IMR-90 (cell line): ENCODE data around the gene PRKAG2. TPM values are rescaled to one million over a fixed set of nuclear protein-coding genes. Genes with fewer than 3 reads are reported as not detected.

Experiments used
- ATAC-seq: fragments of 200-7000 bp; cut with Tn5 transposase; 2 replicates; pipeline ENCODE4 v1.9.1; 2020; ENCODE audit warnings: low read depth, mild to moderate bottlenecking, moderate library complexity
- BruUV-seq: library from RNA; stranded (reverse); fragments of 400-500 nt; replicated peaks from 2 replicates; lab custom pipeline; 2021; lab: Mats Ljungman, UMichigan
- CTCF ChIA-PET: fragments of 300-600 bp; formaldehyde crosslinking; extraction: SDS; loops from one replicate; lab custom pipeline; 2021; ENCODE audit warnings: antibody characterized with exemption; lab: Yijun Ruan, JAX
- POLR2A ChIA-PET: fragments of 300-600 bp; sonication (Branson Sonifier 250); formaldehyde crosslinking; loops from one replicate; lab custom pipeline; 2022; ENCODE audit warnings: antibody characterized with exemption; ENCODE audit not compliant: unreplicated experiment; lab: Charles Lee
- DNase-seq: peaks from one replicate; pipeline ENCODE4 v3.0.0; 2013
- H2AFZ ChIP-seq: replicated peaks from 2 replicates; pipeline ENCODE3; 2013; ENCODE audit warnings: low read length, mild to moderate bottlenecking; ENCODE audit not compliant: poor library complexity
- H2AK5ac ChIP-seq: 2 replicates; pipeline ENCODE4 v1.6.1; 2013; ENCODE audit warnings: low read depth, low read length, inconsistent platforms
- H2AK9ac ChIP-seq: replicated peaks from 2 replicates; pipeline ENCODE3; 2013; ENCODE audit warnings: mild to moderate bottlenecking, low read depth, low read length, moderate library complexity; ENCODE audit not compliant: poor library complexity
- H2BK120ac ChIP-seq: 2 replicates; pipeline ENCODE4 v1.6.1; 2013; ENCODE audit warnings: low read depth, low read length, inconsistent platforms
- H2BK15ac ChIP-seq: 3 replicates; pipeline ENCODE4 v1.6.1; 2013; ENCODE audit warnings: low read depth, low read length, inconsistent platforms
- H2BK20ac ChIP-seq: 2 replicates; pipeline ENCODE4 v1.6.1; 2013; ENCODE audit warnings: low read depth, mild to moderate bottlenecking, inconsistent platforms, low read length, moderate library complexity
- H2BK5ac ChIP-seq: 2 replicates; pipeline ENCODE4 v1.6.1; 2013; ENCODE audit warnings: mild to moderate bottlenecking, low read depth, low read length, inconsistent platforms; ENCODE audit not compliant: poor library complexity, severe bottlenecking
- H3K14ac ChIP-seq: replicated peaks from 2 replicates; pipeline ENCODE4 v1.6.1; 2013; ENCODE audit warnings: low read depth, low read length, inconsistent platforms
- H3K18ac ChIP-seq: 2 replicates; pipeline ENCODE4 v1.6.1; 2013; ENCODE audit warnings: low read depth, low read length, control low read depth
- H3K23ac ChIP-seq: 2 replicates; pipeline ENCODE4 v1.6.1; 2013; ENCODE audit warnings: low read depth, low read length, inconsistent platforms
- H3K27ac ChIP-seq: 2 replicates; pipeline ENCODE4 v1.5.1; 2013; ENCODE audit warnings: mild to moderate bottlenecking, control low read depth, low read length; ENCODE audit not compliant: insufficient read depth
- H3K27me3 ChIP-seq: 2 replicates; pipeline ENCODE4 v1.6.1; 2013; ENCODE audit warnings: low read length; ENCODE audit not compliant: control insufficient read depth, insufficient read depth
- H3K36me3 ChIP-seq: 2 replicates; pipeline ENCODE4 v1.6.1; 2013; ENCODE audit warnings: low read length, mixed read lengths; ENCODE audit not compliant: control insufficient read depth, insufficient read depth
- H3K4ac ChIP-seq: 2 replicates; pipeline ENCODE4 v1.6.1; 2013; ENCODE audit warnings: low read depth, low read length, inconsistent platforms
- H3K4me1 ChIP-seq: 2 replicates; pipeline ENCODE4 v1.6.1; 2013; ENCODE audit warnings: low read length, mixed read lengths; ENCODE audit not compliant: control insufficient read depth, insufficient read depth
- H3K4me2 ChIP-seq: 2 replicates; pipeline ENCODE4 v1.6.1; 2013; ENCODE audit warnings: low read depth, mild to moderate bottlenecking, control low read depth, low read length, moderate library complexity
- H3K4me3 ChIP-seq: 2 replicates; pipeline ENCODE4 v1.5.1; 2013; ENCODE audit warnings: low read depth, mild to moderate bottlenecking, control low read depth, low read length, moderate library complexity; ENCODE audit not compliant: insufficient read depth
- H3K56ac ChIP-seq: 2 replicates; pipeline ENCODE4 v1.6.1; 2013; ENCODE audit warnings: low read length, inconsistent platforms; ENCODE audit not compliant: insufficient read depth; ENCODE audit errors: extremely low read depth
- H3K79me1 ChIP-seq, 2 experiments: 2 replicates each; pipeline ENCODE4 v1.6.1; 2013; ENCODE audit warnings: low read length in 2 of 2, inconsistent platforms in 1 of 2, low read depth in 1 of 2
- H3K9ac ChIP-seq: 2 replicates; pipeline ENCODE4 v1.6.1; 2013; ENCODE audit warnings: low read depth, low read length, control low read depth
- H3K9me1 ChIP-seq: 2 replicates; pipeline ENCODE4 v1.6.1; 2013; ENCODE audit warnings: low read length, inconsistent platforms; ENCODE audit not compliant: insufficient read depth
- H3K9me3 ChIP-seq: 2 replicates; pipeline ENCODE4 v1.6.1; 2013; ENCODE audit warnings: low read length; ENCODE audit not compliant: control insufficient read depth, insufficient read depth
- H4K20me1 ChIP-seq: 2 replicates; pipeline ENCODE4 v1.6.1; 2013; ENCODE audit warnings: low read length, inconsistent platforms; ENCODE audit not compliant: insufficient read depth
- H4K5ac ChIP-seq: 2 replicates; pipeline ENCODE4 v1.6.1; 2013; ENCODE audit warnings: mild to moderate bottlenecking, low read depth, low read length, control low read depth
- H4K8ac ChIP-seq, 2 experiments: 2 replicates each; pipeline ENCODE4 v1.6.1; 2013; ENCODE audit warnings: low read depth in 2 of 2, low read length in 2 of 2, control low read depth in 1 of 2, inconsistent platforms in 1 of 2
- H4K91ac ChIP-seq: 2 replicates; pipeline ENCODE4 v1.6.1; 2013; ENCODE audit warnings: low read depth, low read length, inconsistent platforms; ENCODE audit not compliant: insufficient read depth
- CEBPB ChIP-seq: IDR thresholded peaks from 2 replicates; pipeline ENCODE4 v1.6.1; 2012; ENCODE audit warnings: low read depth, low read length, improper control_type of control experiment
- CHD1 ChIP-seq: IDR thresholded peaks from 2 replicates; pipeline ENCODE4 v1.6.1; 2012; ENCODE audit warnings: low read depth, low read length, improper control_type of control experiment
- FOS ChIP-seq: fragments of 150-350 bp; IDR thresholded peaks from 2 replicates; pipeline ENCODE4 v1.6.1; 2016; ENCODE audit warnings: low read depth, low read length
- MAFK ChIP-seq: IDR thresholded peaks from 2 replicates; pipeline ENCODE4 v1.6.1; 2012; ENCODE audit warnings: low read depth, low read length, improper control_type of control experiment
- MXI1 ChIP-seq: IDR thresholded peaks from 2 replicates; pipeline ENCODE4 v1.6.1; 2012; ENCODE audit warnings: low read depth, mild to moderate bottlenecking, low read length, moderate library complexity, borderline replicate concordance
- NFE2L2 ChIP-seq: fragments of 150-350 bp; IDR thresholded peaks from 2 replicates; pipeline ENCODE4 v1.6.1; 2016; ENCODE audit warnings: low read depth, mild to moderate bottlenecking, low read length
- POLR2A ChIP-seq: IDR thresholded peaks from 2 replicates; pipeline ENCODE4 v1.6.1; 2012; ENCODE audit warnings: mild to moderate bottlenecking, low read depth, low read length
- RAD21 ChIP-seq: IDR thresholded peaks from 2 replicates; pipeline ENCODE4 v1.6.1; 2012; ENCODE audit warnings: low read length, improper control_type of control experiment
- RCOR1 ChIP-seq: IDR thresholded peaks from 2 replicates; pipeline ENCODE4 v1.6.1; 2012; ENCODE audit warnings: mild to moderate bottlenecking, low read length, improper control_type of control experiment; ENCODE audit not compliant: insufficient replicate concordance
- RFX5 ChIP-seq: IDR thresholded peaks from 2 replicates; pipeline ENCODE4 v1.8.0; 2012; ENCODE audit warnings: low read depth, mild to moderate bottlenecking, low read length, moderate library complexity
- WGBS, 2 experiments: methylation state at CpG; one replicate each; pipeline versions ENCODE4 v1.1.5 to v1.1.7; 2013; ENCODE audit warnings: missing lambda C conversion rate in 2 of 2; ENCODE audit not compliant: insufficient read length in 1 of 2; ENCODE audit errors: extremely low coverage in 2 of 2; 5-methylcytosine and 5-hydroxymethylcytosine counted together
- dilution Hi-C: fragments of 300-500 bp; cut with HindIII; formaldehyde crosslinking; loops from one replicate; pipeline ENCODE4 v1.14.3; 2018; ENCODE audit warnings: low sequenced_read_pairs; ENCODE audit not compliant: unreplicated experiment
- in situ Hi-C: fragments of 300-500 bp; cut with MboI; formaldehyde crosslinking; loops from 3 replicates; pipeline ENCODE4 v1.14.3; 2019; ENCODE audit warnings: low sequenced_read_pairs, inconsistent platforms, mixed read lengths
- intact Hi-C: fragments of 100-400 bp; cut with micrococcal nuclease; formaldehyde crosslinking; loops from 2 replicates; pipeline ENCODE4 v1.10.0; 2022
- polyA plus RNA-seq, 3 experiments: library from polyadenylated mRNA; depleted of rRNA; stranded (reverse); fragments of >200 nt; gene quantifications; 2 replicates each; pipeline ENCODE4 v1.2.3, GENCODE V29; 2012; ENCODE audit warnings: low replicate concordance in 1 of 3
- total RNA-seq: library from RNA; depleted of rRNA; stranded (reverse); fragments of >200 nt; gene quantifications from 2 replicates; pipeline ENCODE4 v1.2.3, GENCODE V29; 2012
- TF ChIP-seq, protein P1 (sequence below): fragments of 150-350 bp; IDR thresholded peaks from 2 replicates; pipeline ENCODE4 v1.6.1; 2016; ENCODE audit warnings: low read depth, mild to moderate bottlenecking, low read length, moderate library complexity, borderline replicate concordance
- TF ChIP-seq, protein P2 (sequence below): conservative IDR thresholded peaks from 2 replicates; pipeline ENCODE4 v1.5.1; 2012; ENCODE audit warnings: mild to moderate bottlenecking, low read depth, low read length, improper control_type of control experiment

PRKAG2 gene
- total and polyA plus RNA-seq, 2 of the 4 experiments (the other 2 are of a cell fraction): 15.4 to 21.6 TPM

DNA sequence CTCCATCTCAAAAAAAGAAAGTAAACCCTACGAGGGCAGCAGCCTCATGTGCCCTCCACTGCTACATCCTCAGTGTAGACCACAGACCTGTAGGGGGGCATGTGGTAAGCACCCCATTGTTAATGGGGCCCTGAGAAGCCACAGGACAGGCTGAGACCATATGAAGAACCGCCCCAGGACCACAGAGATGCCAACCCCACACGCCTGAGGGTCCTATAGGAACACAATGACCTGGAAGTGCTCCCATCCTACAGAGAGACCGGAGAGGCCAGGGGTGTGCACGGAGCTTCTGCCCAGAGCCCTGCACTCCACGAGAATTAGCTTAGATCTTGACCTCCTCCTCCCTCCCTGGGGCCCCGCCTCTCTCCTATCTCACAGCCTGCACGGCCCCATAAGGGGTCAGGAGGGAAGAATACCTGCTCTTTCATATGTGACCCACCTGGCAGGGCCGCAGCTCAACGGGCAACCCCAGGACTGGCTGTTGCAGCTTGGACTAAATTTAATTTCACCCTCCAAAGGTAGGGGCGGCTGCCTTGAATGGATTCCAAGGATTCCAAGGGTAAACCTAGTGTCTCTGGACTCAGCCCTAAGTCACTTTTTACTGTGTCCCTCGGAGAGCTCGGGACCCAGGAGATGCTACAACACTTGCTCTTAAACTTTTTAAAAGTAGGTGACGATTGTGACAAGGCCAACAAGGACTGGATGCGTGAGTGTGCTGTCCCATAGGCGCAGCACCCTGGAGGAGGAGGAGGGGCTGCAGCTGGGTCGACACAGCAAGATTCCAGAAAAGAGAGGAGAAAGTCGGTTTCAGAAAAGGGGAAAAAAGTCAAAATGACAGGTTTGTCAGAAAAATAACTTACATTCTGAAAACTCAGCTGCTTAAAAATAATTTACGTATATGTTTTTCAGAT is 24.2 kb downstream of the PRKAG2 start (continued):
- no peak for TF ChIP-seq MXI1

DNA sequence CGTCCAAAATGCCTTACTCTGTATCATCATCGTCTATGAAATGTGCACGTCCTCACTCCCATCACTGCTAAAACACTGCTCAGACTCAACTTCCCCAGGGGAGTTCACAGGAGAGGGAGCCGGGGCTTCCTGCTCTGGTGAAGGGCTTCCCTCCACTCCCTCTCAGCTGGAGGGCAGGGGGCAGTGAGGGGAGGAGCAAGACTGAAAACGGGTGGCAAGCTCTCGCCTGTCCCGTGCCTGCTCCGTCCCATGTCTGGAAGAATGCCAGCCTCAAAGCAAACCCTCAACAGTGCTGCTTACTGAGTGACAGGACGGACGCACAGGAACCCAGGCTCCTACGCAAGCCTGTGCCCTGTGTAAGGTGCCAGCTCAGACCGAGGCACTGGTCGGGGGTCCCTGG is 25.1 kb downstream of the PRKAG2 start:
- Histone ChIP-seq H2AFZ (no peak overlapping the region), H2BK20ac (no peak overlapping the region), H3K14ac (no peak overlapping the region), H3K27me3 (peaks cover 23% of the 10 kb centered on the region), H3K27ac (no peak overlapping the region), H3K4me3 (no peak overlapping the region), H3K9me1 (no peaks in the 10 kb centered on the region), H4K5ac (no peak overlapping the region), H3K36me3 (no peaks in the 10 kb centered on the region), H2BK15ac (no peak overlapping the region), H3K23ac (no peak overlapping the region), H2AK9ac (no peak overlapping the region), H3K9me3 (no peaks in the 10 kb centered on the region), H3K4ac (no peak overlapping the region), H4K20me1 (no peaks in the 10 kb centered on the region), H3K18ac (no peak overlapping the region), H2AK5ac (no peak overlapping the region), H4K8ac (no peak overlapping the region), H3K4me2 (no peak overlapping the region), H3K79me1 (no peaks in the 10 kb centered on the region), H3K56ac (no peak overlapping the region), H4K91ac (no peak overlapping the region), H2BK120ac (no peak overlapping the region), H3K9ac (no peak overlapping the region), H3K4me1 (no peaks in the 10 kb centered on the region), H2BK5ac (no peak overlapping the region)
- ChIA-PET POLR2A (no interaction called here), CTCF (interaction anchor here (0.6 kb wide), 1 partner anchor 69 kb away, joined by 3 read pairs; no protein-coding TSS in a partner anchor)
- ATAC-seq (no peak), DNase-seq (no peak)
- BruUV-seq: no TSS peak
- no peak for TF ChIP-seq FOS
- TF ChIP-seq, protein P1, sequence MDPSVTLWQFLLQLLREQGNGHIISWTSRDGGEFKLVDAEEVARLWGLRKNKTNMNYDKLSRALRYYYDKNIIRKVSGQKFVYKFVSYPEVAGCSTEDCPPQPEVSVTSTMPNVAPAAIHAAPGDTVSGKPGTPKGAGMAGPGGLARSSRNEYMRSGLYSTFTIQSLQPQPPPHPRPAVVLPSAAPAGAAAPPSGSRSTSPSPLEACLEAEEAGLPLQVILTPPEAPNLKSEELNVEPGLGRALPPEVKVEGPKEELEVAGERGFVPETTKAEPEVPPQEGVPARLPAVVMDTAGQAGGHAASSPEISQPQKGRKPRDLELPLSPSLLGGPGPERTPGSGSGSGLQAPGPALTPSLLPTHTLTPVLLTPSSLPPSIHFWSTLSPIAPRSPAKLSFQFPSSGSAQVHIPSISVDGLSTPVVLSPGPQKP: no peak
- TF ChIP-seq RFX5: no peak
- no peak for TF ChIP-seq RCOR1
- TF ChIP-seq MAFK: no peak
- no peak for TF ChIP-seq CEBPB
- TF ChIP-seq CHD1: no peak
- no peak for TF ChIP-seq POLR2A
- TF ChIP-seq MXI1: no peak
- TF ChIP-seq, protein P2, sequence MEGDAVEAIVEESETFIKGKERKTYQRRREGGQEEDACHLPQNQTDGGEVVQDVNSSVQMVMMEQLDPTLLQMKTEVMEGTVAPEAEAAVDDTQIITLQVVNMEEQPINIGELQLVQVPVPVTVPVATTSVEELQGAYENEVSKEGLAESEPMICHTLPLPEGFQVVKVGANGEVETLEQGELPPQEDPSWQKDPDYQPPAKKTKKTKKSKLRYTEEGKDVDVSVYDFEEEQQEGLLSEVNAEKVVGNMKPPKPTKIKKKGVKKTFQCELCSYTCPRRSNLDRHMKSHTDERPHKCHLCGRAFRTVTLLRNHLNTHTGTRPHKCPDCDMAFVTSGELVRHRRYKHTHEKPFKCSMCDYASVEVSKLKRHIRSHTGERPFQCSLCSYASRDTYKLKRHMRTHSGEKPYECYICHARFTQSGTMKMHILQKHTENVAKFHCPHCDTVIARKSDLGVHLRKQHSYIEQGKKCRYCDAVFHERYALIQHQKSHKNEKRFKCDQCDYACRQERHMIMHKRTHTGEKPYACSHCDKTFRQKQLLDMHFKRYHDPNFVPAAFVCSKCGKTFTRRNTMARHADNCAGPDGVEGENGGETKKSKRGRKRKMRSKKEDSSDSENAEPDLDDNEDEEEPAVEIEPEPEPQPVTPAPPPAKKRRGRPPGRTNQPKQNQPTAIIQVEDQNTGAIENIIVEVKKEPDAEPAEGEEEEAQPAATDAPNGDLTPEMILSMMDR: no peak
- no peak for TF ChIP-seq NFE2L2
- no peak for TF ChIP-seq RAD21
- dilution Hi-C loops (no loop called here), in situ Hi-C loops (no loop called here), intact Hi-C loops (no loop called here)
- WGBS, 2 experiments: 35% methylated on average over 4 of the region's 13 CpGs; no CpG with 5 or more reads in 1 of the 2 experiments
